Hepatocyte (in vitro differentiated cells): Measurements from ENCODE around the gene ATF7. TPM values are rescaled to one million over a fixed set of nuclear protein-coding genes. Genes with fewer than 3 reads are reported as not detected.

Experiments
- DNase-seq: peaks from one replicate; pipeline ENCODE4 v3.0.0-alpha.2; 2016; ENCODE audit warnings: low spot score
- H2AFZ ChIP-seq: fragments of 200-600 bp; sonication (generic); 2 replicates; pipeline ENCODE4 v1.6.0; 2016; ENCODE audit warnings: antibody characterized with exemption, mild to moderate bottlenecking
- H3K27ac ChIP-seq: fragments of 200-600 bp; sonication (generic); 2 replicates; pipeline ENCODE4 v1.5.1; 2016; ENCODE audit warnings: mild to moderate bottlenecking
- H3K27me3 ChIP-seq: fragments of 200-600 bp; sonication (generic); 2 replicates; pipeline ENCODE4 v1.6.1; 2016
- H3K36me3 ChIP-seq: fragments of 200-600 bp; sonication (generic); replicated peaks from 2 replicates; pipeline ENCODE4 v1.5.1; 2016; ENCODE audit warnings: low read depth; ENCODE audit not compliant: insufficient read depth
- H3K4me1 ChIP-seq: fragments of 200-600 bp; sonication (generic); 2 replicates; pipeline ENCODE4 v1.5.1; 2016; ENCODE audit warnings: mild to moderate bottlenecking, moderate library complexity; ENCODE audit not compliant: insufficient read depth
- H3K4me2 ChIP-seq: fragments of 200-600 bp; sonication (generic); 2 replicates; pipeline ENCODE4 v1.6.0; 2016
- H3K4me3 ChIP-seq: fragments of 200-600 bp; sonication (generic); 2 replicates; pipeline ENCODE4 v1.5.1; 2016; ENCODE audit warnings: mild to moderate bottlenecking
- H3K79me2 ChIP-seq: fragments of 200-600 bp; sonication (generic); 2 replicates; pipeline ENCODE4 v1.6.0; 2017; ENCODE audit warnings: mild to moderate bottlenecking
- H3K9me2 ChIP-seq: fragments of 200-600 bp; sonication (generic); replicated peaks from 2 replicates; pipeline ENCODE4 v1.6.0; 2017; ENCODE audit warnings: mild to moderate bottlenecking; ENCODE audit not compliant: insufficient read depth
- H3K9me3 ChIP-seq: fragments of 200-600 bp; sonication (generic); 2 replicates; pipeline ENCODE4 v1.5.1; 2016; ENCODE audit warnings: low read depth, mild to moderate bottlenecking
- H4K20me1 ChIP-seq: fragments of 200-600 bp; sonication (generic); 2 replicates; pipeline ENCODE4 v1.6.0; 2016; ENCODE audit warnings: mild to moderate bottlenecking; ENCODE audit not compliant: insufficient read depth, poor library complexity, severe bottlenecking
- CTCF ChIP-seq: fragments of 200-600 bp; sonication (generic); IDR thresholded peaks from 2 replicates; pipeline ENCODE4 v1.5.1; 2016; ENCODE audit warnings: antibody characterized with exemption, mild to moderate bottlenecking; ENCODE audit not compliant: poor library complexity
- EZH2 ChIP-seq: fragments of 200-600 bp; sonication (generic); IDR thresholded peaks from 2 replicates; pipeline ENCODE4 v1.6.1; 2016; ENCODE audit warnings: antibody characterized with exemption, mild to moderate bottlenecking, borderline replicate concordance
- EZH2phosphoT487 ChIP-seq: fragments of 200-600 bp; sonication (generic); IDR thresholded peaks from one replicate; pipeline ENCODE4 v1.6.1; 2018; ENCODE audit warnings: antibody characterized with exemption, mild to moderate bottlenecking, low read depth, moderate library complexity; ENCODE audit not compliant: unreplicated experiment, severe bottlenecking
- WGBS: methylation state at CpG from one replicate; pipeline ENCODE4 v1.1.6; 2016; ENCODE audit warnings: low lambda C conversion rate; ENCODE audit errors: missing lambda C conversion rate; 5-methylcytosine and 5-hydroxymethylcytosine counted together
- polyA plus RNA-seq: library from polyadenylated mRNA; unstranded; fragments of >200 nt; fragmentation: Nextera tagmentation; extraction: Ambion mirVana; gene quantifications from 2 replicates; pipeline ENCODE4 v1.2.1, GENCODE V29; 2016
- total RNA-seq: library from RNA; depleted of rRNA; stranded (reverse); fragments of >200 nt; gene quantifications from 2 replicates; pipeline ENCODE4 v1.2.3, GENCODE V29; 2014

Gene ATF7
- total and polyA plus RNA-seq, 2 experiments from 2014 or later = 17.8 to 19.2 TPM

GRCh38 chr12:53575502-53576249 lies 50.5 kb downstream of the ATF7 start:
- H3K36me3 ChIP-seq = no peaks in the 10 kb centered on the region
- H3K4me1 ChIP-seq = peaks cover 6% of the 10 kb centered on the region
- peaks cover 60% of the 10 kb centered on the region for H3K79me2 ChIP-seq
- no peak overlapping the region for H3K4me3 ChIP-seq
- TF ChIP-seq EZH2 (no peak), CTCF (no peak), EZH2phosphoT487 (no peak)
- no peak overlapping the region for H2AFZ ChIP-seq
- peaks cover 2% of the 10 kb centered on the region for H4K20me1 ChIP-seq
- WGBS = 90% methylated on average over 3 of the region's 3 CpGs
- no peak overlapping the region for H3K4me2 ChIP-seq
- H3K9me2 ChIP-seq = no peaks in the 10 kb centered on the region
- H3K9me3 ChIP-seq = no peaks in the 10 kb centered on the region
- peak; percentile 32 for DNase-seq
- no peak overlapping the region for H3K27ac ChIP-seq
- H3K27me3 ChIP-seq = no peaks in the 10 kb centered on the region

- Histone ChIP-seq H3K36me3 (no peaks in the 10 kb centered on the region), H3K27me3 (no peaks in the 10 kb centered on the region), H3K79me2 (peaks cover 45% of the 10 kb centered on the region), H4K20me1 (no peaks in the 10 kb centered on the region), H2AFZ (no peak overlapping the region), H3K9me3 (no peaks in the 10 kb centered on the region), H3K4me1 (peaks cover 13% of the 10 kb centered on the region), H3K4me3 (no peak overlapping the region), H3K4me2 (no peak overlapping the region), H3K27ac (no peak overlapping the region), H3K9me2 (no peaks in the 10 kb centered on the region)
- TF ChIP-seq CTCF = no peak
- TF ChIP-seq EZH2 = no peak
- no peak for TF ChIP-seq EZH2phosphoT487
- 97% methylated on average over 8 of the region's 8 CpGs for WGBS
- no peak for DNase-seq
These were observed 53.9 kb downstream of the ATF7 start for GRCh38 chr12:53572134-53572758.

GRCh38 chr12:53571295-53571694 lies 54.9 kb downstream of the ATF7 start:
- no peaks in the 10 kb centered on the region for H3K9me3 ChIP-seq
- no peak overlapping the region for H2AFZ ChIP-seq
- no peaks in the 10 kb centered on the region for H3K27me3 ChIP-seq
- H3K4me3 ChIP-seq = no peak overlapping the region
- H3K9me2 ChIP-seq = no peaks in the 10 kb centered on the region
- TF ChIP-seq EZH2 = no peak
- TF ChIP-seq CTCF = no peak
- no peak for TF ChIP-seq EZH2phosphoT487
- H3K36me3 ChIP-seq = no peaks in the 10 kb centered on the region
- WGBS = 94% methylated on average over 2 of the region's 2 CpGs
- peaks cover 13% of the 10 kb centered on the region for H3K4me1 ChIP-seq
- no peaks in the 10 kb centered on the region for H4K20me1 ChIP-seq
- DNase-seq = no peak
- peaks cover 47% of the 10 kb centered on the region for H3K79me2 ChIP-seq
- H3K27ac ChIP-seq = no peak overlapping the region
- H3K4me2 ChIP-seq = no peak overlapping the region
